ENCODE measurements around the gene FAM50A. TPM values are rescaled to one million over a fixed set of nuclear protein-coding genes. Genes with fewer than 3 reads are reported as not detected.

Gene FAM50A
- total and polyA plus RNA-seq, 2 of the 4 experiments (the other 2 are of a cell fraction): 46.4 to 119 TPM

GRCh38 chrX:154398668-154399526, 45.0 kb upstream of the FAM50A start:
- Histone ChIP-seq H3K36me3 (ENCODE audit: control insufficient read depth, insufficient read depth, low read length) (peaks cover 21% of the 10 kb centered on the region), H3K4me3 (ENCODE audit: insufficient read depth, low read depth, low read length) (peak overlapping the region; percentile 64), H2BK5ac (ENCODE audit: low read depth, low read length, poor library complexity, severe bottlenecking) (peak overlapping the region; percentile 89), H3K79me1 (ENCODE audit: low read depth in 1 of 2, low read length in 2 of 2) (peaks cover 4 to 24% of the 10 kb centered on the region in 2 experiments; a peak in 3 of 4 replicates), H3K9me3 (ENCODE audit: control insufficient read depth, insufficient read depth, low read length) (no peaks in the 10 kb centered on the region), H2BK20ac (ENCODE audit: low read depth, low read length) (no peak overlapping the region), H2BK15ac (ENCODE audit: low read depth, low read length) (no peak overlapping the region), H3K14ac (replicated peaks; ENCODE audit: low read depth, low read length) (peak overlapping the region; percentile 99), H3K4me2 (ENCODE audit: low read depth, low read length) (peak overlapping the region; percentile 93), H3K18ac (ENCODE audit: low read depth, low read length) (peak overlapping the region; percentile 39), H2BK120ac (ENCODE audit: low read depth, low read length) (no peak overlapping the region), H3K9ac (ENCODE audit: low read depth, low read length) (peak overlapping the region; percentile 97), H4K20me1 (ENCODE audit: insufficient read depth, low read length) (peaks cover 44% of the 10 kb centered on the region), H2AFZ (replicated peaks; ENCODE audit: low read length, poor library complexity) (peak overlapping the region; percentile 66), H4K91ac (ENCODE audit: insufficient read depth, low read depth, low read length) (peak overlapping the region; percentile 85), H3K27me3 (ENCODE audit: control insufficient read depth, insufficient read depth, low read length) (no peaks in the 10 kb centered on the region), H4K5ac (ENCODE audit: low read depth, low read length) (peak overlapping the region; percentile 36), H2AK9ac (replicated peaks; ENCODE audit: low read depth, low read length, poor library complexity) (peak overlapping the region; percentile 96), H2AK5ac (ENCODE audit: low read depth, low read length) (peak overlapping the region; percentile 97), H4K8ac (ENCODE audit: low read depth in 2 of 2, low read length in 2 of 2) (peak overlapping the region; percentile 70 to 88), H3K23ac (ENCODE audit: low read depth, low read length) (peak overlapping the region; percentile 96), H3K56ac (ENCODE audit: extremely low read depth, insufficient read depth, low read length) (peak overlapping the region; percentile 91), H3K9me1 (ENCODE audit: insufficient read depth, low read length) (no peaks in the 10 kb centered on the region), H3K4ac (ENCODE audit: low read depth, low read length) (peak overlapping the region; percentile 96), H3K27ac (ENCODE audit: insufficient read depth, low read length) (peak overlapping the region; percentile 91), H3K4me1 (ENCODE audit: control insufficient read depth, insufficient read depth, low read length) (0 out of 2 replicates have a peak, but pooled peaks cover 2% of the 10 kb centered on the region)
- dilution Hi-C loops (cut with HindIII; ENCODE audit: low sequenced_read_pairs, unreplicated experiment): no loop called here
- ChIA-PET POLR2A (ENCODE audit: unreplicated experiment) (interaction anchor here (1.0 to 1.1 kb wide), 2 partner anchors 28 to 133 kb away, joined by 3 to 4 read pairs; no protein-coding TSS in a partner anchor), CTCF (interaction anchor here (0.6 to 1.2 kb wide), 2 partner anchors 16 to 142 kb away, joined by 3 read pairs; no protein-coding TSS in a partner anchor)
- intact Hi-C loops (cut with micrococcal nuclease): no loop called here
- 24% methylated on average over 21 of the region's 49 CpGs; no CpG with 5 or more reads in 1 of the 2 experiments for WGBS, 2 experiments (ENCODE audit: extremely low coverage in 2 of 2, insufficient read length in 1 of 2)
- in situ Hi-C loops (cut with MboI; ENCODE audit: low sequenced_read_pairs): no loop called here
- TF ChIP-seq FOS (IDR thresholded peaks at IDR 0.05; ENCODE audit: low read depth, low read length): no peak
- TF ChIP-seq CTCF (conservative IDR thresholded peaks at IDR 0.05; ENCODE audit: low read depth, low read length): peak; percentile 56
- TF ChIP-seq CHD1 (IDR thresholded peaks at IDR 0.05; ENCODE audit: low read depth, low read length): no peak
- TF ChIP-seq POLR2A (IDR thresholded peaks at IDR 0.05; ENCODE audit: low read depth, low read length): no peak
- TF ChIP-seq RCOR1 (IDR thresholded peaks at IDR 0.05; ENCODE audit: insufficient replicate concordance, low read length): no peak
- no peak for TF ChIP-seq NFE2L2 (IDR thresholded peaks at IDR 0.05; ENCODE audit: low read depth, low read length)
- TF ChIP-seq MXI1 (IDR thresholded peaks at IDR 0.05; ENCODE audit: borderline replicate concordance, low read depth, low read length): peak; percentile 85; the same call in 1 of the 2 replicates
- TF ChIP-seq MAZ (IDR thresholded peaks at IDR 0.05; ENCODE audit: borderline replicate concordance, low read depth, low read length): no peak
- TF ChIP-seq MAFK (IDR thresholded peaks at IDR 0.05; ENCODE audit: low read depth, low read length): no peak
- TF ChIP-seq USF2 (IDR thresholded peaks at IDR 0.05; ENCODE audit: low read depth, low read length): no peak
- TF ChIP-seq RAD21 (IDR thresholded peaks at IDR 0.05; ENCODE audit: low read length): no peak
- no peak for TF ChIP-seq ELK1 (IDR thresholded peaks at IDR 0.05; ENCODE audit: borderline replicate concordance, low read depth, low read length)
- TF ChIP-seq RFX5 (IDR thresholded peaks at IDR 0.05; ENCODE audit: low read depth, low read length): no peak
- TSS peak; percentile 92 for BruUV-seq (replicated peaks)
- ATAC-seq (ENCODE audit: low read depth): peak; percentile 8; the same call in 1 of the 2 replicates
- DNase-seq: peak; percentile 67
